GM18951 (cell line): Measurements from ENCODE around the gene IDUA.

Experiments used
- POLR2A ChIP-seq: IDR thresholded peaks from 4 replicates; pipeline ENCODE4 v1.6.1; 2011; ENCODE audit warnings: mild to moderate bottlenecking; ENCODE audit not compliant: insufficient read length, insufficient read depth; ENCODE audit errors: extremely low read depth
- in situ Hi-C: fragments of 300-500 bp; cut with MboI; formaldehyde crosslinking; loops from one replicate; pipeline ENCODE4 v1.12.0; 2022; ENCODE audit warnings: low sequenced_read_pairs, mixed read lengths, inconsistent platforms; ENCODE audit not compliant: unreplicated experiment

Gene IDUA

GRCh38 chr4:960140-960635 lies 26.7 kb upstream of the IDUA start:
- TF ChIP-seq POLR2A: no peak
- in situ Hi-C loops: no loop called here

DNA sequence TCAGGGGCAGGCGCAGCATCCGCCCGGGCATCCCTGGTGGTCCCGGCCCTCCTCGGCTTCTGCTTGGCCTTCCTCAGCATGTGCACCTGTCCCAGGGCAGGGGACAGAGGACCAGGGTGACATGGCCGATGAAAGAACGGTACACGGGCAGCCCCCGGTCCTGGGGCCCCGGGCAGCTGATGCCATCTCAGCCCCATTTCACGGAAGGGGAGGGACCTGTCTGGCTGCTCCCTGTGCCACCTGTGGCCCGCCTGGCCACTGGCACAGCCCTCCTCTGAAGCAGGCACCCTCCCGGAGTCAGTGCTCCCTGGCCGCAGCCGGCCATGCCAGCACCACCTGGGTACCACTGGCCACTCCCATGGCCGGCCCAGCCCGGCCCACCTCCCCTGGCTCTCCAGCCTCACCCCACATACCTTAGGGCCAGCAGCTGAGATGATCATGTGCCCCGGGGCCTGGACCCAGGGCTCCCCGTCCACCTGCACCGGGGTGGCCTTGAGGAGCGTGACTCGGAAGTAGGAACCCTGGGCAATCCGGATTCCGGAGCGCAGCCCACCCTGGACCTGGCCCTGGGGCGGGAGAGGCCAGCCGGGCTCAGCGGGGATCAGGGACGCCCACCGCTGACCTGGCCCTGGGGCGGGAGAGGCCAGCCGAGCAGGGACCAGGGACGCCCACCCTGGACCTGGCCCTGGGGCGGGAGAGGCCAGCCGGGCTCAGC lies 26.1 kb upstream of the IDUA start:
- in situ Hi-C loops: no loop called here
- no peak for TF ChIP-seq POLR2A

- TF ChIP-seq POLR2A: no peak
- in situ Hi-C loops: no loop called here
Observed at GRCh38 chr4:961351-962230, 25.3 kb upstream of the IDUA start.

- in situ Hi-C loops: no loop called here
- TF ChIP-seq POLR2A: no peak
Observed at GRCh38 chr4:962231-963208, 24.3 kb upstream of the IDUA start.

- no peak for TF ChIP-seq POLR2A
- in situ Hi-C loops: no loop called here
Observed at GRCh38 chr4:963276-964225, 23.3 kb upstream of the IDUA start.

GRCh38 chr4:964346-965025 lies 22.4 kb upstream of the IDUA start:
- TF ChIP-seq POLR2A: no peak
- in situ Hi-C loops: no loop called here

DNA sequence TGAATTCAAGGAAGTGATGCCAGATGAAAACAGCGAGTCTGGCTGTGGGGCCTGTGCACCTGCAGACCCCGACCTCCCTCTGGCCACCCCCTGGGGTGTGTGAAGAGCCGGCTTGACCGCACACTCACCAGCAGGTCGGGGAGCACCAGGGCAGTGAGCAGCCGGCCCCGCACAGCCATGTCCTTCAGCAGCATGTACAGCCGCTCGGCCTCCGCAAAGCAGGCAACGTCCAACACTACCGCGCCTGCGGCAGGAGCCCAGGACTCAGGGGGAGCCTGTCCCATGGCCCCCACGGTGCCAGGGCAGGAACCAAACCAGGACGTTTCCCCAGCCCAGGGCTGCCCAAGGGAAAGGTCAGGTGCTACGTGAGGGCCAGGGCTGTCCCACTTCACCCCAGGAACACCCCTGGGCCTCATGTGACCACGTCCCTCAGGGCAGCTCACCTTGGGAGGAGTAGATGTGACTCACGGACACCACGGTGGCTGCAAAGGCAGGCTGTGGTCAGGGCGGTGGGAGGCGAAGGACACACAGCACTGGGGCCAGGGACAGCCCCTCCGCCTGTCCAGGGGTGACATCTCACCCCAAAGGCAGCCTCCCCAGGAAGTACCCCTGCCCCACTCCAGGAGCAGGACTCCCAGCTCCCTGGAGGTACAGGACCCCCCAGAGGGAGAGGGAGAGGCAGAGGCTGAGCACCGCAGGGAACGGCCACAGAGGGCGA lies 21.6 kb upstream of the IDUA start:
- no peak for TF ChIP-seq POLR2A
- in situ Hi-C loops: no loop called here

DNA sequence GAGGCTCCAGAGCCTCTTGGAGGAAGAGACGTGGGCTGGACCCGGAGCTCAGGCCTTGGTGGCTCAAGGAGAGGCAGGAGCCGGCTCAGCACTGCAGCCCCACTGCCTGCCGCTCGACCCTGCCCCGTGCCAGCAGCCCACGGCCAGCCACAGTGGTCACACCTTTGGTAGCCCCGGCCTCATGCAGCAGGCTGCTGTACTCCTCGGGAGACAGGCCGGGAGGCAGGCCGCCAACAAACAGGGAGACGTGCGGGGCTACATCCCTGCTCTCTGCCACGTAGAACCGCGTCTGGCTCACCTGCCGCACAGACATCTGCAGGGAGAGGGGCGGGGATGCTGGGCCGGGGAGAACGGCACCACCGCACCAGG lies 21.1 kb upstream of the IDUA start:
- in situ Hi-C loops: no loop called here
- TF ChIP-seq POLR2A: no peak

DNA sequence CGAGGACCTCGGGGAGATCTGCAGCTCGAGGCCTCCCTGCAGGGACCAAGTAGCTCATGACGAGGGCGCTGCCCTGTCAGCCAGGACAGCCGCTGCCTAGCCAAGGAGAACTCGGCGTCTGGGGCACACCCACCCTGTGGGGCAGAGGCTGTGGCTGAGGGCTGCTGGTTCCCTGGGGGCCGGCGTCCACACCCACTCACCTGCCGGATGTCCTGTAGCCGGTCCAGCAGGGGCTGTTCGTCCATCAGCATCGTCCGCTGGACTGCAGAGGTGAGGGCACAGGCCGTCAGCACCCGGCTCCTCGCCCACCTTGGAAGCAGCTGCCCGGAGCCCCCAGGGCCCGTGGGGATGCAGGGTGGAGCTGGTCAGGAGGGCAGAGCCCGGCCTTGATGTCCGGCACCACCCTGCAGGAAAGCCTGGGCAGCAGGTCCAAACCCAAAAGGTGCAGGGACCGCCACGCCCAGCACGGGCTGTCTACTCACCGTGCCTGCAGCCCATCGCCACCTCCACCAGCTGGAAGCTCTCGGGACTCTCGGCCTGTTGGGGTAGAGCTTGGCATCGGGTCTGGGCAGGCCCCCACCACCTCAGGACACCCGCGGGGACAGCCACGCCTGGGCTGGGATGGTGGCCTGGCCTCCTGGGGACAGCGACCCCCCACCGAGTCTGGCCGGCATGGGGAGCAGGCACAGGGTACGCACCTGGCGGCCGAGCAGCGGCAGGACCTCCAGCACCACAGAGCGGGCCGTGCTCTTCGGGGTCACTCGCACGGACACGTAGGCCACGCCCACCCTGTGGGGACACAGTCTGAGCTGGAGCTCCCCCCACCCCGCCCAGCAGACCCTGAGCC lies 20.4 kb upstream of the IDUA start:
- TF ChIP-seq POLR2A: no peak
- in situ Hi-C loops: no loop called here
